IPS DF 19.7 (cell line): ENCODE measurements around the gene CXCR6.

ENCODE experiments used
- DNase-seq: peaks from one replicate; pipeline ENCODE4 v3.0.0-alpha.2; 2013; ENCODE audit warnings: low read depth, low spot score

CXCR6 gene

DNA sequence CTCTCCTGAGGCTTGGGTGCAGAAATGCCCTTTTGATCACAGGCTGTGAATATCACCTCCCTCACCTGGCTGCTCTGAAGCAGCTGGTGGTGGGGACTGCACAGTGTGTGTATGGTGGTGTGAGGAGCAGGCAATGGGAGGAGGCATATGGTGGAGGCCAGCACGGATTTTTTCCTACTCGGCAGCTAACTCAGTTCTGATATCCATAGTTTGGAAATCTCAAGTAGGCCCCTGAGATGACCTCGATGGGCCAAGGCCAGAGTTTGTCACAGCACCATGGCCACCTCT is 21.3 kb upstream of the CXCR6 start:
- no peak for DNase-seq

DNA sequence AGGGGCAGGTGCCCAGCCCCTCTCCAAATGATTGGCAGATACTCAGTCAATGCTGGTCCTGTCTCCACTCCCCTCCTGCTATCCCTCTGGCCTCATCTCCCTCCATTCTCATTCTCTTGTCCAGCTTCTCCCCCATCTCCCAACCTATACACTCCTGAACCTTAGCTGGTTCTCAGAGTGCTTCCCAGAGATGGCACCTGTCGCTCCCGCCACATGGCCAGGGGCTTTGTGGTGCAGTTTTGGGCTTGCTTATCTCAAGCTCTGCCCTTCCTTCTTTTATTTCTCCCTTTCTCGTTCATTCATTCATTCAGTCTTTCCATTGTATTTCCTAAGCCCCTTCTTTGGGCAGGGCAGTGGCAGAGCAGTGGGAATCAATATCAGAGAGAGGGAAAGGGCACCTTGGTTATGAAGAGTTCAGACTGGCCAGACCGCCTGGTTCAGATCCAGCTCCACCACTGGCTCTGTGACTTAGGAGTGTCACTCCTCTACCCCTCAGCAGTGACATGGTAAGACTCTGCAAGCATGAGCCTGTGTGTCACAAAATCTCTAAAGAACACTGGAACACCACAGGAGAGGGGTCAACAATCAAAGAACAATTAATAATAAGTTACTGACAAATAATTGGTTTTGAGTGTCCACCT is 20.2 kb upstream of the CXCR6 start:
- DNase-seq, result no peak

DNA sequence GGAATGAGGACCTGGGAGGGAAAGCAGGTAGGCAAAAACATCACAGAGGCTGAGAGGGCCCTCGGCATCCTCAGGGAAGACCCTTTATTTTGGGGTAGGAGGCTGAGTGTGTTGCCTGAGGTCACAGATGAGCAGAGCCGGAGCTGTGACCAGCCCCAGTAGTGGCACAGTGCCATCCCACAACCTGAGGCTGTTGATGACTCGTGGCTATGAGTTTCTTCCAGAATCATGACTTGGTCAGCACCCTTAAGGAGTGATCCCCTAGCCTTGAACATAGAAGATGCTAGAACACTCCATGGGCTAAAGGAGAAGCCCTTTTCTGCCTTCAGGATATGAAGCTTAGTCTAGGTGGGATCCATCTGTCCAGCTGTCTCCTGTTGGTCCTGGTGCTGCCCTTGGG is 19.5 kb upstream of the CXCR6 start:
- DNase-seq, result no peak

DNA sequence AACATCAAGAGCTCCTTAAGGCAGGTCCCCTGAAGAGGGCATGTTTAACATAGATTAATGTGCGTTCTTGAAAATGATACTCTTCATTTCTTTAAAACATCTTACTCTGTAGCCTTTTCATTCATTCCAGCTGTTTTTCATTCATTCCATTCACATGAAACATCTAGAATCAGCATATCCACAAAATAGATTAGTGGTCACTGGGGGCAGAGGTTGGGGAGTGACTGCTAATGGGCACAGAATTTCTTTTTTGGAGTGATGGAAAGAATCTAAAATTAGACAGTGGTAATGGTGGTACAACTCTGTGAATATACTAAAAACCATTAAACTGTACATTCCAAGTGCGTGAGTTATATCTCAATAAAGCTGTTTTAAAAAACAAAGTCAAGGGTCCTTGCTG is 15.4 kb upstream of the CXCR6 start:
- DNase-seq, result no peak

DNA sequence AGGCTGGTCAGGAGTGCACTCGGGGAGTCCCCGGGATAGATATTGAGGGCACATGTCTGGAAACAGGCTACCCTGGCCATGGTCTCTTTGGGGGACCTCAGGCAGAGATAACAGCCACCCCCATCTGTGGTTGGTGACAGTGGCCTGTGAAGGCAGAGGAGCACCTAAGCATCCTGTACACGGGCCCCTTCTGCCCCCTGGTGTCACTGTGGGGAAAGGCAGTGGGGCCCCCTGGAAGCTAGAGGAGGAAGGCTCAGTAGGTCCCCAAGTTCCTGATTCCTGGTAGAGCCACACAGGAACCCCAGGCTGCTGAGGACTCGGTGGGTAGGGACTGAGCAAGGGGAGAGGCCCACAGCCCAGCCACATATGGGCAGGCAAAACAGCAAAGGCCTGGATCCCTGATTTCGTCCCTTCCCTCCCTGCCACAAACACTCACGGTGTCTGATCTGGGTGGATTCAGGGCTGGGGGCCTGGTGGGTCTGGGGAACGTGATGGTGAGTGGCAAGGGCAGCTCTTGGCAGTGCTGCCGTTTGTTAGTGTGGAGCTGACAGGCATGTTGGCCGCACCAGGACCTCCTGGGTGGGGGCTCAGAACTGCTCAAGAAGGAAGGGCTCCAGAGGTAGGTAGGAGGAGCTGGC is 14.1 kb upstream of the CXCR6 start:
- no peak for DNase-seq

DNA sequence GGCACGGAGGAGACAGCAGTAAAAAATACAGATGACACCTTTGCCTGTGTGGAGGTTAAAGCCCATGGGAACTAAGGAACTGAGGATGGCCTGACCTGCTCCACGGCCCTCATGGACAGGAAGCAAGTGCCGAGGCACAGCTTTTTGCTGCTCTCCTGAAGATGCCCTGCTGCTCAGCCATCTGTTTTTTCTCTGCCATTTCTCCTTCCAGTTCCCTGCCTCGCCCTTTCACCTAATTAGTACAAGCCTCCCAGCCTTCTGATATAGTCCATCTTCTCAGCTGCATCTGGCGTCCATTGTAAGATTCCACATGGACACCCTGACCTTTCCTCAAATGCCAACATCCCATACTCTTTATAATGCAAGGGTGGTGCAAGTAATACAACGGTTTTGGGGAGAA is 11.8 kb upstream of the CXCR6 start:
- DNase-seq, result no peak

DNA sequence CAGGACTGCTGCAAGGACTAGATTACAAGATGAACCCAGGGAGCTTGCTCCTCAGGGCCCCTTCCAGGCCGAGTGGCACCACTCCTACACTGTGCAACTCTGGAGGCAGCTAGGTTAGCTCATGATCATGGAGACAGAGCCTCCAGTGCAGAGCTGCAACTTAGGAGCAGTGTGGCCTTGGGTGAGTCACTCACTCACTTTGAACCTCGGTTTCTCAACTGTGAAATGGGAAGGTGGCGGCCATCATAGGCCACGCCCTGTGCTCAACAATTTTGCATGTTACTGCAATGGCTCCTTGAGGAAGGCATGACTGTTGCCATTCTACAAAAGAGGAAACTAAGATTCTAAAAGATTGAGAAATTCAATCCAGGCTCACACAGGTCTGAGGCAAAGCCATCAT is 11.2 kb upstream of the CXCR6 start:
- DNase-seq, result no peak

DNA sequence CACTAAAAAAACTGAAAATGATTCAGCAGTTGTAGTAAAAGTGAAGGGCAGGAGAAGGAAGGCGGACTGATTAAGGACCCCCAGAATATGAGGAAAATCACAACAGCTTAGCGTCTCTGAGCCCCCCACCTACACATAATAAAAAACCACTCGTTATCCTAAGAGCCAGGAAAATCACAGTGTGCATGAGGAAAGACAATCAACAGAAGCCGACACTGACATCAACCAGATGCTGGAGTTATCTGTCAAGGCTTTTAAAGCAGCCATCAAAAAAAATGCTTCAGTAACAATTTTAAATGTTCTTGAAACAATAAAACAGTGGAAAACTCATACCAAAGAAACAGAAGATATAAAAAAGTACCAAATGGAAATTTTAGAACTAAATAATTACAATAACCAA is 9.7 kb upstream of the CXCR6 start:
- DNase-seq, result no peak

DNA sequence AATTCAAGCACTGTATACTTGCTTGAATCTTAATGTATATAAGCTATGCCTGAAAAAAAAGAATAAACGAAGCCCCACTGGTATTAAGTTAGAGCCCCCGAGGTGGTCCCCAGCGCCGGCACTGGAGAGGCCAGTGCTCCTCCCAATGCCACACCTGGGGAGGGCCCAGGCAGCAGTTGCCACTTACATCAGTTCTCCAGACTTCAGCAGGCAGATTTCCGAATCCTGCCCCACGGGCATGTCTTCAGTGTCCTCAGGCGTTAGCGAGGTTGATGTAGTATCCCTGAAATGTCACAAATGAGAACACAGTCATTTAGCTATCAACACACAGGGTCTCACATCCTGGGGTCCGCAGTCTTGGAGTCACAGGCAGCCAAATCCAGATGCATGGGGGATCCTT is 7.0 kb upstream of the CXCR6 start:
- no peak for DNase-seq

DNA sequence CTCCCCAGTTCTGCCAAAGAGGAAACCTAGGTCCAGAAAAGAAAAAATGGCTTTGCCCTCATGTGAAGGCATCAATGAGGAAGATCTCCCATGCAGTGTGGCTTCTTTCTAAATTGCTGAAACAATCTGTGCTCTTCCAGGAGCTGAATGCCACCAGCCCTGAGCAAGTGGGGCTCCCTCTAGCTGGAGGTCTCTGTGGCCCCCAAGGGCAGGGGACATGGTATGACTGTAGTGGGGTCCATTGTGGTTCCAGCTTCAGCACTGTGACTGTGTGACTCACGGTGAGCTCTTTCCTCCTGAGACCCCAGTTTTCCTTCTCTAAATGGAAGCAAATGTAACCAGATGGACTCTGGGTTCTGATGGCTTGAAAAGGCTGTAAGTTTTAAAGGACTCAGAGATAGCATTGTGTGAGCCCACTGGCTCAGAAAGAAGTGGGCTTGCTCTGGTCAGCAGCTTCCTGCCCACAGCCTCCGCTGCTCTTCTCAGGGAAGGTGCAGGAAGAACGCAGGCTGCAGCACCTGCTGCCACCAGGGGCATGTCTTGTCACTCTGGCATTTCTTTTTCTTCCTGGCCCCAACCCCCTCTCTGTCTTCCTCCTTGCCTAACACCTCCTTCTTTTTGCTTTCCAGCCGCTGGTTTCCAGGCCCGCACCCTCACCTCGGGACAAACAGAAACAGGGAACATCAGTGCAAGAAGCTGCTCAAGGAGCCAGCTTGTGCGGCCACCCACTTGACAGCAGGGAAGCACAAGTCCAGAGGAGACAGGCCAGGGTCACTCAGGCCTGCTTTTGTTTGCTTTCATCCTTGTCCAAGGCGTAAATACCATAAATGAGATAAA is 5.8 kb upstream of the CXCR6 start:
- no peak for DNase-seq

DNA sequence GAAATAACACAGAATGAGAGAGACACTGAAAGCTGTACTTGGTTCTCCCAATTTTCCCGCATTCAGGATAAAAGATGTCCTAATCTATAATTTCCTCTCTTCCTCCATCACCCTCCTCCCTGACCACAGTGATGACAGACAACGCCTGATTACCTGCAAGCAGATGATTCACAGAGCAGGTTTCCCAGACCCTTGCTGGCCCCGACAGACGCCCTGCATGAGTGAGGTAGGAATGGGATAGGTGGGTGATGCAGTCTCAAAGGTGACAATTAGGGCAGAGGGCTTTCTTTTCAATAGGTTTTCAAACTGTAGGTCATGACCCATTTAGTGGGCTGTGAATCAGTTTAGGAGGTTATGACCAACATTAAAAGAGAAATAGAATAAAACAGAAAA is 5.2 kb upstream of the CXCR6 start:
- DNase-seq, result no peak

DNA sequence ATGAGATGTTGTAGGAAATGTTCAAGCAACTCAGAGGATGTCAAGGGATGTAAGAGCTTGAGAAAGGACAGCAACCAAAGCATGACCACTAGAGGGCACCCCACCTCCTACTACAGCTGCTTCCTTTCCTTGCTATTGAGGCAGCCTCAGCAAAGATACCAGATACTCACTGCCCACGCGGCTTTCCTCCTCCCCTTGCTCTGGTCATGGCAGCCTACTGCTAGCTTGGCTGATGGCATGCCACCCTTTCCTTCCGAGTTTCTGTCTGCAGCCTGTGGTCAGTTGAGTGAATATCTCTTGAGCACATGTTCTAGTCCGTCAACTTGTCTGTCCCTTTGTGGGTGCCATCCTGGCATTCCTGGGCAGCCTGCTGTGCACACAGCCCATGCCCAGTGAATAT is 4.4 kb upstream of the CXCR6 start:
- DNase-seq, result peak; percentile 75

DNA sequence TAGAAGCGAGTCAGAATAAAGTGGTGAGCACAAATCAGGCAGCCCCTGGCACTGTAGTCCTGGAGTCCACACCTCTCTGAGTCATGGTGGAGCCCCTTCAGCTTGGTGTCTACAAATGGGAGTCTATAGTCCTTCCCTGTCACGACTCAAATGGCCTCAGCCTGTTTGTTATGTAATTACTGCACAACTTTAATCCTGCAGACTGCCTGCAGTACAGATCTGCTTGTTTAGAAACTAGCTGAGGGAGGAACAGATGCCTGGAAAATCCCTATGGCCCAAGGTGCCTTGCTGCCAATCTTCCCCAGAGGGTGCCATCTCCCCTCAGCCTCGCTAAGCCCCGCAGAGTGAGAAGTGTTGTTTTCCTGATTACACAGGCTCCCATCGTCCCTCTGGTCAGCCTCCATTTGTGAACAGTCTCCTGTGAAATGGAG is 3.9 kb upstream of the CXCR6 start:
- DNase-seq, result no peak

DNA sequence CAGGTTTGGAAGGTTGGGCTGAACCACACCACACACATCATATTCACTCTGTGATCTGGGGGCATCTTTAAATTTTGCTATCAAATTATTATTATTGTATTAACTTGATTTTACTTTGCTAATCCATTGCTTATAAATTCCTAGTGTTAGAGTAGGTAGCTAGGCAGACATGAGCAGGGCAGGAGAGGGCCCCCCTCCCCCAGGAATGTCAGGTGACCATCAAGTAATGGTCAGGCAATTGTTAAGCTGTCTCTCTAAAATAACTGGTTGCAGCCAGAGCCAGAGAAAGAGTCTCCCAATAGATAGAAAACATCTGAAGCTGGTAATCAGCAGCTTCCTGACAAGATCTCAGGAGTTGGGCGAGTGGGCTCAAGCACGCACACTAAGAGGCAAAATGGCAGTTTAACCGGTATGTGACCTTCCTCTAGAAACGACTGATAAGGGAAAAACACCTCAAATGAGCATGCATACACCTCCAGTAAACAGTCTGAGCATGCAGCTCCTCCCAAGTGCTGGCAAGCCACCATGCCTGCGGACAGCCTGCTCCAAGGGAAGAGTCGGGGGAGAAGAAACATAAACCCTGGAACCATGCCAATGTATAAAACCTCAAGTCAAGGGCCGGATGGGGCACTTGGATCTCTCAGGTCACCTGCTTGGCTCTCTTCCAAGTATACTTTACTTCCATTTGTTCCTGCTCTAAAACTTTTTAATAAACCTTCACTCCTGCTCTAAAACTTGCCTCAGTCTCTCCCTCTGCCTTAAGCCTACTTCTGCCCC is 3.1 kb upstream of the CXCR6 start:
- DNase-seq, result no peak

DNA sequence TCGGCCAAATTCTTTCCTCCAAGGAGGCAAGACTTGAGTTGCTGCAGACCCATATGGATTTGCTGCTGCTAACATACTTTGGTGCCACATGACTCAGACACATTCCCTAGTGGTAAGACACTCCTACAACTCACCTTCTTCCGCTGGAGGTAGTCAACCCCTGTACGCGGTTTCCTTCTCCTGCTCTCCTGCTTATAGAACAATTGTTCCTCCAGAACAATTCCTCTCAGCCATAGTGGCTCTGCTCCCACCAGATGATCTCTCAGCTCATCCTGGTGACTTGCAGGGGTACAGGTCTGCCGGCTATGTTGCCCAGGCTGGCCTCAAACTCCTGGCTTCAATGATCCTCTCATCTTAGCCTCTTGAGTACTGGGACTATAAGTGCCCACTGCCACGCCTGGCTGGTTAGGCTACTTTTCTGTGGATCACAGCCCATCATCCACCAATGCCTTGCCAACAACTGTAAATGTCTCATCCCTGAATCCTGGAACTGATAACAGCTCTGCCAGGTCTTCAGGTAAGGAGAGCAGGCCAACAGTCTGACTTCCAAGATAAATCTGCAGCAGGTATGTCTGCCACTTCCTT is 2.4 kb upstream of the CXCR6 start:
- no peak for DNase-seq

DNA sequence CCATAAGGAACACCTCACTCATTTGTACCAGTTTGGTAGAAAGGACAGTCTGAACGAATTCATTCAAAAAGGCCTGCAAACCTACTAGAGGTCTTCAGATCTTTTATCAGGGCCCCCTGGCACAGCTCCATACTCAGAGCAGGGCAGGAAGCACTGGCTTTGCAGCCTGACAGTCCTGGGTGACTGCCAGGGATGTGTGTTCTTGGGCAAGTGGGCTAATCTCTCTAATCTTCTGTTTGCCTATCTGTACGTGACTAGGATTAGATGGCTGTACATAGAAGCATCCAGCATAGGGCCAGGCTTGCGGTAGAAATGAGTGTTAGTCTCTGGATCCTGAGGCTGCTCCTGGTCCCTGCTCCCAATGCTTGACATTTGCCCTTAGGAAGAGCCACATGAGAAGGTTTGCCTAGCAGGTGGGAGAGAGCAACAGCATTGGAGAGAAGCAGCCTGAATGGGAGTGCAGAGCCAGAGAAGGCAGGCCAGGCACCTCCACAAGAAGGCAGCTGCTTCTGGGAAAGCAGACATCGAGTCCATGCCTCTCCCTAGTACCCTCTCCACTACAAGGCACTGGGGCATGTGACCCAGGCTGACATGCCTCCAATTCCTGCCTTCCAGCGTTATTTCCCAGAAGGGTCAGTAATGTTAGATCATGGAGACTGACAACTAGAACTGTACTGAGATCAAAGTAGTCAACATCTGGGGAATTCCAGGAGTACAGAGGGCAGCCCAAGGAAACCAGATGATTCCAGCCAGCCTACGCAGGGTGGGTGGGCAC is 1.0 kb upstream of the CXCR6 start:
- no peak for DNase-seq

DNA sequence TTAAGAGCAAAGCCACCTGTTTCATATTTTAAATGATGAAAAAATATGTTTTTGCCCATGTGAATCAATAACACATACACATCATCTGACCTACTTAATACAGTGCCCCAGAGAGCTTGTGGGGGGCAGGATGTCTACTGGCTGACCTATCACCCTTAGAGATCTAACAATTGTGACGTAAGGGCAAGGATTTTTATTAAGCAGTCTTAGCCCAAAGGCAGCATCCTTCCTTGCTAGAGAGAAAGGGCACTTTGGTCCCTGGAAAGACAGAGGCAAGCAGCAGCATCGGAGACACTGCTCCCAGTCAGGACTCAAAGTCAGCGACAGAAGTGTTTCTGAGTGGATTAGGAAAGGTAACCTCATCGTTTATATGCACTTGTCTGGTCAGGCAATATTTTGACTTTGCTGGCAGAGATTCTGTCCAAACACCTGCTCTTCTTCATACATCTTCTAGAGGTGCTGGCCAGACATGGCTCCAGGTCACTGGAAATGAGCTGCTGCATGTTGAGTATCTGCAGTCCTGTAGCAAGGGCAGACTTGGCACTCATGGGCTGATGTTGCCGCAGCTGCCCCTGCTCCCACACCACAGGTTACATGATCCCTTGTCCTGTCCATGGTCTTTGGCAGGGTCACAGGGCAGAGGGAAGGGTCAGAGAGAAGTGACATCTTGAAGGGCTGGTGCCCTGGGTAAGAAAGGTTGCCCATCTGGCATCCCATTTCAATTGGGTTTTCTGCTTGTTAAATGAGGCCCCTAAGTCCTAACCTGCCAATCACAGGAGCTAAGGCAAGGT is 1.8 kb downstream of the CXCR6 start:
- DNase-seq, result no peak

DNA sequence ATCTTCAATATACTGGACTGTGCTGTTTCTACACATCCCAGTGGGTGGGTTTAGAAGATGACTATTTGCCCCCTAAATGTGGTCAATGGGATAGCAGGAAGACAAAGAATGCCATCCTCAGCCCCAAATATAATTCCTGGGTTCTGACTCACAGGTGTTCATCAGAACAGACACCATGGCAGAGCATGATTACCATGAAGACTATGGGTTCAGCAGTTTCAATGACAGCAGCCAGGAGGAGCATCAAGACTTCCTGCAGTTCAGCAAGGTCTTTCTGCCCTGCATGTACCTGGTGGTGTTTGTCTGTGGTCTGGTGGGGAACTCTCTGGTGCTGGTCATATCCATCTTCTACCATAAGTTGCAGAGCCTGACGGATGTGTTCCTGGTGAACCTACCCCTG is 3.0 kb downstream of the CXCR6 start:
- no peak for DNase-seq

DNA sequence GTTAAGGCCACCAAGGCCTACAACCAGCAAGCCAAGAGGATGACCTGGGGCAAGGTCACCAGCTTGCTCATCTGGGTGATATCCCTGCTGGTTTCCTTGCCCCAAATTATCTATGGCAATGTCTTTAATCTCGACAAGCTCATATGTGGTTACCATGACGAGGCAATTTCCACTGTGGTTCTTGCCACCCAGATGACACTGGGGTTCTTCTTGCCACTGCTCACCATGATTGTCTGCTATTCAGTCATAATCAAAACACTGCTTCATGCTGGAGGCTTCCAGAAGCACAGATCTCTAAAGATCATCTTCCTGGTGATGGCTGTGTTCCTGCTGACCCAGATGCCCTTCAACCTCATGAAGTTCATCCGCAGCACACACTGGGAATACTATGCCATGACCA is 3.6 kb downstream of the CXCR6 start:
- DNase-seq, result no peak

DNA sequence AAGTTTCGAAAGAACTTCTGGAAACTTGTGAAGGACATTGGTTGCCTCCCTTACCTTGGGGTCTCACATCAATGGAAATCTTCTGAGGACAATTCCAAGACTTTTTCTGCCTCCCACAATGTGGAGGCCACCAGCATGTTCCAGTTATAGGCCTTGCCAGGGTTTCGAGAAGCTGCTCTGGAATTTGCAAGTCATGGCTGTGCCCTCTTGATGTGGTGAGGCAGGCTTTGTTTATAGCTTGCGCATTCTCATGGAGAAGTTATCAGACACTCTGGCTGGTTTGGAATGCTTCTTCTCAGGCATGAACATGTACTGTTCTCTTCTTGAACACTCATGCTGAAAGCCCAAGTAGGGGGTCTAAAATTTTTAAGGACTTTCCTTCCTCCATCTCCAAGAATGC is 4.1 kb downstream of the CXCR6 start:
- DNase-seq, result no peak
